ENCODE data around the gene WBP1. TPM values are rescaled to one million over a fixed set of nuclear protein-coding genes. Genes with fewer than 3 reads are reported as not detected.
A peak's percentile ranks its signal among the peaks of the same experiment; 100 is the strongest.

The WBP1 gene
- total RNA-seq, 1 experiment from 2014 or later = 66.0 TPM

- H3K9me3 Mint-ChIP-seq = no peaks in the 10 kb centered on the region
- no peak overlapping the region for H3K27ac Mint-ChIP-seq
- ATAC-seq (peak; percentile 13; the same call in 1 of the 2 replicates), DNase-seq (ENCODE audit: low spot score) (peak; percentile 77)
- peaks cover 11% of the 10 kb centered on the region for H3K4me1 Mint-ChIP-seq
- ChIA-PET CTCF (interaction anchor here (0.8 to 2.6 kb wide), 8 partner anchors 8 to 157 kb away, joined by 3 to 23 read pairs (median 4); partner anchors contain the start of genes CCDC142, DQX1, MOGS and TTC31), POLR2A (no interaction called here)
- no peaks in the 10 kb centered on the region for H3K27me3 Mint-ChIP-seq (ENCODE audit: low read depth)
- no peak overlapping the region for H3K4me3 Mint-ChIP-seq
- H3K36me3 Mint-ChIP-seq = peaks cover 20% of the 10 kb centered on the region
- TF ChIP-seq CTCF (IDR thresholded peaks at IDR 0.05) (peak; percentile 56), FOXK1 (CRISPR knock-in tag; IDR thresholded peaks at IDR 0.05) (no peak)
Observed at GRCh38 chr2:74474899-74475298, 16.7 kb downstream of the WBP1 start.

GRCh38 chr2:74481431-74481830 lies 23.2 kb downstream of the WBP1 start:
- CTCF ChIA-PET = interaction anchor here (1.0 to 4.6 kb wide), 9 partner anchors 8 to 119 kb away, joined by 3 to 43 read pairs (median 17); partner anchors contain the start of genes INO80B, LBX2 and MRPL53
- POLR2A ChIA-PET = interaction anchor here (1.5 kb wide), 1 partner anchor 19 kb away, joined by 6 read pairs; the partner anchor contains the start of gene LBX2
- Mint-ChIP-seq H3K4me1 (peaks cover 10% of the 10 kb centered on the region), H3K36me3 (peaks cover 19% of the 10 kb centered on the region), H3K27me3 (ENCODE audit: low read depth) (no peaks in the 10 kb centered on the region), H3K9me3 (no peaks in the 10 kb centered on the region), H3K27ac (no peak overlapping the region), H3K4me3 (peak overlapping the region; percentile 100)
- ATAC-seq (no peak), DNase-seq (ENCODE audit: low spot score) (no peak)
- no peak for TF ChIP-seq E2F5 (CRISPR knock-in tag; IDR thresholded peaks at IDR 0.05)

- ATAC-seq (peak; percentile 21), DNase-seq (ENCODE audit: low spot score) (peak; percentile 66)
- peak overlapping the region; percentile 100 for H3K4me3 Mint-ChIP-seq
- peak overlapping the region; percentile 100 for H3K27ac Mint-ChIP-seq
- TF ChIP-seq IRF1 (CRISPR knock-in tag; IDR thresholded peaks at IDR 0.05) (0 out of 2 replicates have a peak, but pooled peaks have one; percentile 21), ZBTB21 (CRISPR knock-in tag; IDR thresholded peaks at IDR 0.05; ENCODE audit: borderline replicate concordance) (peak; percentile 40; the same call in 1 of the 2 replicates), RELA (CRISPR knock-in tag; IDR thresholded peaks at IDR 0.05; ENCODE audit: borderline replicate concordance) (peak; percentile 81; the same call in 1 of the 2 replicates), ARID4B (CRISPR knock-in tag; IDR thresholded peaks at IDR 0.05; ENCODE audit: borderline replicate concordance) (0 out of 2 replicates have a peak, but pooled peaks have one; percentile 10), NFYB (CRISPR knock-in tag; conservative IDR thresholded peaks at IDR 0.05; ENCODE audit: low read depth) (no peak; the same call in 1 of the 2 replicates), E2F5 (CRISPR knock-in tag; IDR thresholded peaks at IDR 0.05) (peak; percentile 62)
- H3K36me3 Mint-ChIP-seq = peaks cover 22% of the 10 kb centered on the region
- ChIA-PET CTCF (interaction anchor here (0.8 to 4.6 kb wide), 25 partner anchors 9 to 193 kb away, joined by 3 to 43 read pairs (median 7); partner anchors contain the start of genes AUP1, DQX1, HTRA2 and INO80B), POLR2A (interaction anchor here (0.5 to 2.2 kb wide), 6 partner anchors 10 to 61 kb away, joined by 4 to 13 read pairs (median 5); partner anchors contain the start of genes C2orf81, DQX1, LBX2 and MRPL53)
- H3K27me3 Mint-ChIP-seq (ENCODE audit: low read depth) = no peaks in the 10 kb centered on the region
- H3K4me1 Mint-ChIP-seq = peaks cover 10% of the 10 kb centered on the region
- H3K9me3 Mint-ChIP-seq = no peaks in the 10 kb centered on the region
Observed at GRCh38 chr2:74481961-74482800, 23.9 kb downstream of the WBP1 start.
